Activated CD4-positive, alpha-beta T cell treated with anti-CD3 and anti-CD28 coated beads for 24 hours (primary cell): Measurements from ENCODE around the gene HEPHL1.

Experiments
- DNase-seq, 2 donors: peaks; one replicate each; pipeline ENCODE4 v3.0.0-alpha.2; 2020; ENCODE audit warnings: low read depth in 2 of 2

HEPHL1 gene

GRCh38 chr11:94024547-94024946, 3.4 kb downstream of the HEPHL1 start:
- DNase-seq: no peak

GRCh38 chr11:94025690-94026394, 4.7 kb downstream of the HEPHL1 start:
- no peak for DNase-seq

- no peak for DNase-seq
These were observed 6.1 kb downstream of the HEPHL1 start for GRCh38 chr11:94027210-94027609.

- no peak for DNase-seq
These were observed 7.3 kb downstream of the HEPHL1 start for GRCh38 chr11:94028436-94028835.

GRCh38 chr11:94030059-94030458, 8.9 kb downstream of the HEPHL1 start:
- no peak for DNase-seq

- no peak for DNase-seq
These were observed 10.5 kb downstream of the HEPHL1 start for GRCh38 chr11:94031625-94032024.

- no peak for DNase-seq
These were observed 10.9 kb downstream of the HEPHL1 start for GRCh38 chr11:94032066-94032465.

GRCh38 chr11:94032725-94033124, 11.6 kb downstream of the HEPHL1 start:
- no peak for DNase-seq

- DNase-seq: no peak
These were observed 13.1 kb downstream of the HEPHL1 start for GRCh38 chr11:94034207-94034606.

GRCh38 chr11:94036096-94036495, 14.9 kb downstream of the HEPHL1 start:
- no peak for DNase-seq

- no peak for DNase-seq
These were observed 22.1 kb downstream of the HEPHL1 start for GRCh38 chr11:94043241-94043640.

GRCh38 chr11:94046796-94047195, 25.6 kb downstream of the HEPHL1 start:
- DNase-seq: no peak

GRCh38 chr11:94048032-94048709, 27.0 kb downstream of the HEPHL1 start:
- DNase-seq: no peak

GRCh38 chr11:94049351-94049750, 28.2 kb downstream of the HEPHL1 start:
- DNase-seq: no peak

- no peak for DNase-seq
These were observed 37.5 kb downstream of the HEPHL1 start for GRCh38 chr11:94058630-94059029.

GRCh38 chr11:94059065-94059464, 37.9 kb downstream of the HEPHL1 start:
- no peak for DNase-seq

GRCh38 chr11:94060401-94060800, 39.2 kb downstream of the HEPHL1 start:
- DNase-seq: no peak

GRCh38 chr11:94062360-94062759, 41.2 kb downstream of the HEPHL1 start:
- no peak for DNase-seq

- DNase-seq: no peak
These were observed 45.8 kb downstream of the HEPHL1 start for GRCh38 chr11:94066901-94067429.

- DNase-seq: no peak
These were observed 47.6 kb downstream of the HEPHL1 start for GRCh38 chr11:94068764-94069163.

GRCh38 chr11:94077552-94078293, 56.6 kb downstream of the HEPHL1 start:
- no peak for DNase-seq

GRCh38 chr11:94084164-94084563, 63.0 kb downstream of the HEPHL1 start:
- no peak for DNase-seq

GRCh38 chr11:94088906-94089305, 67.8 kb downstream of the HEPHL1 start:
- no peak for DNase-seq
